Measurements from ENCODE around the gene ARMC5. TPM values are rescaled to one million over a fixed set of nuclear protein-coding genes. Genes with fewer than 3 reads are reported as not detected.

ARMC5 gene
- total RNA-seq, 1 donor from 2014 or later = 5.4 TPM

GRCh38 chr16:31423241-31423640, 36.1 kb upstream of the ARMC5 start:
- no peak overlapping the region for H3K4me3 Mint-ChIP-seq
- H3F3A ChIP-seq (ENCODE audit: low read depth) = no peaks in the 10 kb centered on the region
- no peaks in the 10 kb centered on the region for H3K36me3 Mint-ChIP-seq
- no peak overlapping the region for H3K4me2 ChIP-seq
- DNase-seq (ENCODE audit: low spot score) = no peak
- TF ChIP-seq EZH2 (IDR thresholded peaks at IDR 0.05) (no peak), EZH2phosphoT487 (IDR thresholded peaks at IDR 0.05) (no peak), CTCF (IDR thresholded peaks at IDR 0.05) (no peak)
- H3K4me1 ChIP-seq = no peaks in the 10 kb centered on the region
- H3K4me1 Mint-ChIP-seq = no peaks in the 10 kb centered on the region
- no peaks in the 10 kb centered on the region for H3K79me2 ChIP-seq (ENCODE audit: low read depth)
- H3K4me3 ChIP-seq = no peak overlapping the region
- no peaks in the 10 kb centered on the region for H4K20me1 ChIP-seq (ENCODE audit: low read depth)
- no peaks in the 10 kb centered on the region for H3K36me3 ChIP-seq
- peaks cover 7% of the 10 kb centered on the region for H3K27me3 ChIP-seq
- no peak overlapping the region for H3K9ac ChIP-seq
- peaks cover 6% of the 10 kb centered on the region for H3K9me3 Mint-ChIP-seq
- H3K27ac Mint-ChIP-seq = no peak overlapping the region
- H2AFZ ChIP-seq (replicated peaks) = no peak overlapping the region
- H3K9me3 ChIP-seq (ENCODE audit: low read depth) = no peaks in the 10 kb centered on the region
- no peak overlapping the region for H3K27ac ChIP-seq
- peaks cover 3% of the 10 kb centered on the region for H3K27me3 Mint-ChIP-seq (ENCODE audit: insufficient read depth, low read depth)

DNA sequence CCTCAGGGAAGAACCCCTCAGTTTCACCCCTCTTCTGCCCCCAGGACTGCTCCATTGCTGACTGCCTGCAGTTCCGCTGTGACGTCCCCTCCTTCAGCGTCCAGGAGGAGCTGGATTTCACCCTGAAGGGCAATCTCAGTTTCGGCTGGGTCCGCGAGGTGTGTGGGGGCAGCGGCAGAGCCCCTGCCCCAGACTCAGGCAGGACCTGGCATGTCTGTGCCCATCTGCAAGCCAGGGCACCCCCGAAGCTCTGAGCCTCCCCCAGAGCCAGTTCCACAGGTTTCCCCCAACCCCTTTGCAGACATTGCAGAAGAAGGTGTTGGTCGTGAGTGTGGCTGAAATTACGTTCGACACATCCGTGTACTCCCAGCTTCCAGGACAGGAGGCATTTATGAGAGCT, 35.5 kb upstream of the ARMC5 start:
- Histone ChIP-seq H3K27ac (no peak overlapping the region), H3F3A (ENCODE audit: low read depth) (no peaks in the 10 kb centered on the region), H4K20me1 (ENCODE audit: low read depth) (no peaks in the 10 kb centered on the region), H3K4me1 (no peaks in the 10 kb centered on the region), H3K79me2 (ENCODE audit: low read depth) (no peaks in the 10 kb centered on the region), H3K9ac (no peak overlapping the region), H3K27me3 (peaks cover 7% of the 10 kb centered on the region), H3K36me3 (no peaks in the 10 kb centered on the region), H3K4me3 (no peak overlapping the region), H3K9me3 (ENCODE audit: low read depth) (no peaks in the 10 kb centered on the region), H3K4me2 (no peak overlapping the region), H2AFZ (replicated peaks) (no peak overlapping the region)
- DNase-seq (ENCODE audit: low spot score) = no peak
- H3K27me3 Mint-ChIP-seq (ENCODE audit: insufficient read depth, low read depth) = peaks cover 5% of the 10 kb centered on the region
- H3K9me3 Mint-ChIP-seq = peaks cover 2% of the 10 kb centered on the region
- no peak overlapping the region for H3K27ac Mint-ChIP-seq
- no peaks in the 10 kb centered on the region for H3K36me3 Mint-ChIP-seq
- no peak overlapping the region for H3K4me3 Mint-ChIP-seq
- TF ChIP-seq CTCF (IDR thresholded peaks at IDR 0.05) (no peak), EZH2 (IDR thresholded peaks at IDR 0.05) (no peak), EZH2phosphoT487 (IDR thresholded peaks at IDR 0.05) (no peak)
- no peaks in the 10 kb centered on the region for H3K4me1 Mint-ChIP-seq

GRCh38 chr16:31427441-31428278, 31.6 kb upstream of the ARMC5 start:
- Histone ChIP-seq H3K79me2 (ENCODE audit: low read depth) (no peaks in the 10 kb centered on the region), H3K27ac (no peak overlapping the region), H2AFZ (replicated peaks) (no peak overlapping the region), H4K20me1 (ENCODE audit: low read depth) (no peaks in the 10 kb centered on the region), H3K9me3 (ENCODE audit: low read depth) (no peaks in the 10 kb centered on the region), H3K4me1 (no peaks in the 10 kb centered on the region), H3F3A (ENCODE audit: low read depth) (no peaks in the 10 kb centered on the region), H3K27me3 (peaks cover 7% of the 10 kb centered on the region), H3K36me3 (no peaks in the 10 kb centered on the region), H3K9ac (no peak overlapping the region), H3K4me2 (no peak overlapping the region), H3K4me3 (no peak overlapping the region)
- H3K27me3 Mint-ChIP-seq (ENCODE audit: insufficient read depth, low read depth) = peaks cover 7% of the 10 kb centered on the region
- no peaks in the 10 kb centered on the region for H3K36me3 Mint-ChIP-seq
- DNase-seq (ENCODE audit: low spot score) = no peak
- H3K4me3 Mint-ChIP-seq = no peak overlapping the region
- peaks cover 2% of the 10 kb centered on the region for H3K9me3 Mint-ChIP-seq
- no peak overlapping the region for H3K27ac Mint-ChIP-seq
- TF ChIP-seq EZH2 (IDR thresholded peaks at IDR 0.05) (no peak), EZH2phosphoT487 (IDR thresholded peaks at IDR 0.05) (no peak), CTCF (IDR thresholded peaks at IDR 0.05) (no peak)
- peaks cover 5% of the 10 kb centered on the region for H3K4me1 Mint-ChIP-seq
